Endothelial cell (in vitro differentiated cells): ENCODE measurements around the gene CTSF. TPM values are rescaled to one million over a fixed set of nuclear protein-coding genes. Genes with fewer than 3 reads are reported as not detected.
"Not testable (repeated sequence)": the region's sequence is repeated elsewhere in the genome, so short reads cannot be mapped to it uniquely, and the experiment has no call there.

Experiments used
- DNase-seq: peaks from one replicate; pipeline ENCODE4 v3.0.0; 2021; ENCODE audit warnings: low spot score
- H3K27ac Mint-ChIP-seq: one replicate; pipeline ENCODE4 v1.8.0; 2021; ENCODE audit warnings: mixed read lengths, inconsistent platforms; ENCODE audit not compliant: unreplicated experiment
- H3K27me3 Mint-ChIP-seq: one replicate; pipeline ENCODE4 v1.8.0; 2021; ENCODE audit warnings: mild to moderate bottlenecking, moderate library complexity, mixed read lengths, inconsistent platforms; ENCODE audit not compliant: unreplicated experiment
- H3K36me3 Mint-ChIP-seq: one replicate; pipeline ENCODE4 v1.8.0; 2021; ENCODE audit warnings: mild to moderate bottlenecking, low read depth, mixed read lengths, inconsistent platforms; ENCODE audit not compliant: unreplicated experiment
- H3K4me1 Mint-ChIP-seq: one replicate; pipeline ENCODE4 v1.8.0; 2021; ENCODE audit warnings: mild to moderate bottlenecking, mixed read lengths, inconsistent platforms; ENCODE audit not compliant: unreplicated experiment
- H3K4me3 Mint-ChIP-seq: one replicate; pipeline ENCODE4 v1.8.0; 2021; ENCODE audit warnings: mild to moderate bottlenecking, mixed read lengths, inconsistent platforms; ENCODE audit not compliant: unreplicated experiment
- H3K9me3 Mint-ChIP-seq: one replicate; pipeline ENCODE4 v1.8.0; 2021; ENCODE audit warnings: mixed read lengths, inconsistent platforms; ENCODE audit not compliant: unreplicated experiment
- total RNA-seq: library from RNA; stranded (reverse); fragmentation: NEBNext Ultra II Directional; extraction: Animal tissue kit (Norgen Biotek cat#: 25700); gene quantifications from one replicate; pipeline ENCODE4 v1.2.1, GENCODE V29; 2021; ENCODE audit not compliant: unreplicated experiment
- TF ChIP-seq, protein P1 (sequence below): fragments of 200-600 bp; sonication (generic); IDR thresholded peaks from one replicate; pipeline ENCODE4 v1.5.0; 2021; ENCODE audit warnings: antibody characterized with exemption; ENCODE audit not compliant: unreplicated experiment

CTSF gene
- total RNA-seq, 1 donor from 2014 or later = 9.2 TPM

DNA sequence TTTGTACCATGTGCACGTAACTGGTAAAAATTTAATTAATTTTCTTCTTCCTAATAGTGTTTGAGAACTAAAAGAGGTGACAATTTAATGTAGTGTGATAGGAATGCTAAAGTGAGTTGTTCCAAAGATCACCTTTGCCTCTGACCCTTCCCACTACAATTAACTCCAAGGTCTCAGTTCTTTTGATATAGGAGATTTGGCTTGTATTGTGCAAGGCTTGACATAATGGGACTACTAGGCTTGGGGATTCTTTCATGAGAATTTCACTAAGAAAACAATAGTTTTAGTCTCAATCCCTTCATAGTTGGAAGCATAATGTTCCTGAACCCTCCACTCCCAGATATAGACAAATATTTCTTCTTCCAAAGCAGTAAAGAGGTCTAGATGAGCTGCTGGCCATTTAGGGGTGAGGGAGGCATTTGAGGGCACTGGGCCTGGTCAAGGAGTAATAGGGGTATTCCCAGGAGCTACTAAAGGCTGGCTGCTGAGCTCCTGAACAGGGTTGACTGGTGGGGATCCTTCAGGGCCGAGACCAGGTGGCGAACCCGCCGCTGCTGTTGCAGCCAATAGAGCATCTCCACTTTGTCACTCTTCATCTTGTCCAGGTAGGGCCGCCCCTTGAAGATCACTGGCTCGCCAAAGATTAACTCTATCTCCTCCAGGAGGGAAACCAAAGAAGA is 21.7 kb upstream of the CTSF start:
- Mint-ChIP-seq H3K9me3 (no peaks in the 10 kb centered on the region), H3K27me3 (peaks cover 7% of the 10 kb centered on the region), H3K27ac (no peak overlapping the region), H3K36me3 (no peaks in the 10 kb centered on the region), H3K4me3 (no peak overlapping the region), H3K4me1 (peaks cover 13% of the 10 kb centered on the region)
- no peak for DNase-seq
- TF ChIP-seq, protein P1, sequence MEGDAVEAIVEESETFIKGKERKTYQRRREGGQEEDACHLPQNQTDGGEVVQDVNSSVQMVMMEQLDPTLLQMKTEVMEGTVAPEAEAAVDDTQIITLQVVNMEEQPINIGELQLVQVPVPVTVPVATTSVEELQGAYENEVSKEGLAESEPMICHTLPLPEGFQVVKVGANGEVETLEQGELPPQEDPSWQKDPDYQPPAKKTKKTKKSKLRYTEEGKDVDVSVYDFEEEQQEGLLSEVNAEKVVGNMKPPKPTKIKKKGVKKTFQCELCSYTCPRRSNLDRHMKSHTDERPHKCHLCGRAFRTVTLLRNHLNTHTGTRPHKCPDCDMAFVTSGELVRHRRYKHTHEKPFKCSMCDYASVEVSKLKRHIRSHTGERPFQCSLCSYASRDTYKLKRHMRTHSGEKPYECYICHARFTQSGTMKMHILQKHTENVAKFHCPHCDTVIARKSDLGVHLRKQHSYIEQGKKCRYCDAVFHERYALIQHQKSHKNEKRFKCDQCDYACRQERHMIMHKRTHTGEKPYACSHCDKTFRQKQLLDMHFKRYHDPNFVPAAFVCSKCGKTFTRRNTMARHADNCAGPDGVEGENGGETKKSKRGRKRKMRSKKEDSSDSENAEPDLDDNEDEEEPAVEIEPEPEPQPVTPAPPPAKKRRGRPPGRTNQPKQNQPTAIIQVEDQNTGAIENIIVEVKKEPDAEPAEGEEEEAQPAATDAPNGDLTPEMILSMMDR = no peak

DNA sequence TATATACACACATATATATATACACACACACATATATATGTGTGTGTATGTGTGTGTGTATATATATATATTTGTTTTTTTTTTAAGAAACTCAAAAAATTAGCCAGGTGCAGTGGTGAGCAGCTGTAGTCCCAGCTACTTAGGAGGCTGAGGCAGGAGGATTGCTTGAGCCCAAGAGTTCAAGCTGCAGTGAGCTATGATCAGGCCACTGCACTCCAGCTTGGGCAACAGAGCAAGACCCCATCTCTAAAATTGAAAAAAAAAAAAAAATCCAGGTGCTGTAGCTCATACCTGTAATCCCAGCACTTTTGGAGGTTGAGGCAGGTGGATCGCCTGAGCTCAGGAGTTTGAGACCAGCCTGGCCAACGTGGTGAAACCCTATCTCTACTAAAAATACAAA is 20.9 kb upstream of the CTSF start:
- H3K4me1 Mint-ChIP-seq = peaks cover 10% of the 10 kb centered on the region
- not testable (repeated sequence) for DNase-seq, H3K36me3 Mint-ChIP-seq, H3K4me3 Mint-ChIP-seq, H3K9me3 Mint-ChIP-seq, H3K27me3 Mint-ChIP-seq, H3K27ac Mint-ChIP-seq

DNA sequence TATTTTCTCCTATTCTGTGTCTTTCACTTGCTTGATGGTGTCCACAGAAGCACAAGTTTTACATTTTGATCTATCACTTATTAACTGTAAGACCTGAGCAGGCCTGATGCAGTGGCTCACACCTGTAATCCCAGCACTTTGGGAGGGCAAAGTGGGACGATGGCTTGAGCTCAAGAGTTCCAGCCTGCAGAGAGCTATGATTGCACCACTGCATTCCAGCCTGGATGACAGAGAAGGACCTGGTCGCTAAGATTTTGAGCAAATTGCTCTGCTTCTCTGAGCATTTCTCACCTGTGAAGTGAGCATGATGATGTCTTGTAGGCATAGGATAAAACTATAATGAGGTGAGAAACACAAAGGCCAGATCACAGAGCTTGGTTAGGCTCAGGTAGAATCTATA is 17.7 kb upstream of the CTSF start:
- Mint-ChIP-seq H3K36me3 (no peaks in the 10 kb centered on the region), H3K4me3 (no peak overlapping the region), H3K27ac (no peak overlapping the region), H3K4me1 (no peaks in the 10 kb centered on the region), H3K27me3 (peaks cover 1% of the 10 kb centered on the region), H3K9me3 (peaks cover 4% of the 10 kb centered on the region)
- TF ChIP-seq, protein P1 = no peak
- no peak for DNase-seq

DNA sequence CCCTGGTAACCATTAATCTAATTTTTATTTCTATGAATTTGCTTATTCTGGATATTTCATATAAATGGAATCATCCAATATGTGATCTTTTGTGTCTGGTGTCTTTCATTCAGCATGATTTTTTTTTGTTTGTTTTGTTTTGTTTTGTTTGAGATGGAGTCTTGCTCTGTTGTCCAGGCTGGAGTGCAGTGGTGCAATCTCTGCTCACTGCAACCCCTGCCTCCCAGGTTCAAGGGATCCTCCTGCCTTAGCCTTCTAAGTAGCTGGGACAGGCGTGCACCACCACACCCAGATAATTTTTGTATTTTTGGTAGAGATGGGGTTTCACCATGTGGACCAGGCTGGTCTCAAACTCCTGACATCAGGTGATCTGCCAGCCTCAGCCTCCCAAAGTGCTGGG is 17.0 kb upstream of the CTSF start:
- not testable (repeated sequence) for H3K27ac Mint-ChIP-seq, H3K36me3 Mint-ChIP-seq, H3K4me3 Mint-ChIP-seq, DNase-seq, H3K4me1 Mint-ChIP-seq, H3K27me3 Mint-ChIP-seq, H3K9me3 Mint-ChIP-seq

DNA sequence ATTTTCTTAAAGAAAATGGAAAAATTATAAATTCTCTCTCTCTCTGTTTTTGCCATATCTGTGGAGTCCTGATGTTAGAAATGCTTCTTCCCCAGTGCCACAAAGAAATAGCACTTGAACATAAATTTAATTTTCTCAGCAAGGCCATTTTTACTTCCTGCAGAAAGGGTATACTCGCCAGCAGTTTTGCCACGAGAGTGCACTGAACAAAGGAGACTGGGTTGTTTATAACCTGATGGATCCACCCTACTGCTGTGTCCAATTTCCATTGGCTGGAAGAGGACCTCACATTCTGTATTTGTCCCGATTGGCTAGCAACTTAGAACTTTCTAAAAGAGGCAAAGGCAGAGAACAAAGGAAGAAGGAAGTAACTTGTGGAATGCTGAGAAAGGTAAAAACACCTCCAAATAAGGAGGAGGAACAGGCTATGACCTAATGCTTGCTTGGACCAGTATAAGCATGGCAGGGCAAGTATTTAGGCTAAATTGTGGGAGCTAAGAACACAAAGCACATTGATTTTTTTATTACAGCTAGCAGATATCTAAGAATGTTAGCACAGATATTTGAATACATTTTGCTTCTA is 14.2 kb upstream of the CTSF start:
- not testable (repeated sequence) for H3K4me3 Mint-ChIP-seq, H3K27ac Mint-ChIP-seq, DNase-seq, H3K36me3 Mint-ChIP-seq, H3K9me3 Mint-ChIP-seq, H3K4me1 Mint-ChIP-seq, H3K27me3 Mint-ChIP-seq

DNA sequence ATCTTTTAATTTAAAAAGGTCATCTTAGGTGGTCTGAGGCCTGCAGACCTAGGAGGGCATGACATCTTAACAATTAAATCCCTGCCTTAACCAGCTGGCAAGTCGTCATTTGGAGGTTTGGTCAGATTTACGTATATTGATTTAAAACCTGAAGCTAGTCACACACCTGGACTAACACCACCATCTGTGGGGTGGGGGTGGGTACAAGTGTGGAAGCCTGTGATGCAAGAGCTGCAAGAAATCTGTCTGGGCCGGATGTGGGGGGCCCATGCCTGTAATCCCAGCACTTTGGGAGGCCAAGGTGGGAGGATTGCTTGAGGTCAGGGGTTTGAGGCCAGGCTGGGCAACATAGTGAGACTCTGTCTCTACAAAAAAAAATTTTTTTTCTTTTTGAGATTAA is 12.9 kb upstream of the CTSF start:
- Mint-ChIP-seq H3K27me3 (peaks cover 5% of the 10 kb centered on the region), H3K27ac (no peak overlapping the region), H3K36me3 (no peaks in the 10 kb centered on the region), H3K4me3 (no peak overlapping the region), H3K4me1 (no peaks in the 10 kb centered on the region), H3K9me3 (peaks cover 4% of the 10 kb centered on the region)
- no peak for DNase-seq
- TF ChIP-seq, protein P1 = no peak
